Fibroblast of pulmonary artery (primary cell): ENCODE data around the gene ASMTL.
"Not testable (repeated sequence)": the region's sequence is repeated elsewhere in the genome, so short reads cannot be mapped to it uniquely, and the experiment has no call there.

Experiments
- DNase-seq: peaks from one replicate; pipeline ENCODE4 v3.0.0-alpha.2; 2010; ENCODE audit warnings: low read depth
- H3K4me3 ChIP-seq: replicated peaks from 2 replicates; pipeline ENCODE4 v1.5.1; 2011; ENCODE audit warnings: low read depth, mild to moderate bottlenecking, control low read depth, low read length, moderate library complexity
- CTCF ChIP-seq: IDR thresholded peaks from 2 replicates; pipeline ENCODE4 v1.5.1; 2011; ENCODE audit warnings: mild to moderate bottlenecking, control low read depth, low read length, inconsistent platforms; ENCODE audit errors: missing control alignments

Gene ASMTL

DNA sequence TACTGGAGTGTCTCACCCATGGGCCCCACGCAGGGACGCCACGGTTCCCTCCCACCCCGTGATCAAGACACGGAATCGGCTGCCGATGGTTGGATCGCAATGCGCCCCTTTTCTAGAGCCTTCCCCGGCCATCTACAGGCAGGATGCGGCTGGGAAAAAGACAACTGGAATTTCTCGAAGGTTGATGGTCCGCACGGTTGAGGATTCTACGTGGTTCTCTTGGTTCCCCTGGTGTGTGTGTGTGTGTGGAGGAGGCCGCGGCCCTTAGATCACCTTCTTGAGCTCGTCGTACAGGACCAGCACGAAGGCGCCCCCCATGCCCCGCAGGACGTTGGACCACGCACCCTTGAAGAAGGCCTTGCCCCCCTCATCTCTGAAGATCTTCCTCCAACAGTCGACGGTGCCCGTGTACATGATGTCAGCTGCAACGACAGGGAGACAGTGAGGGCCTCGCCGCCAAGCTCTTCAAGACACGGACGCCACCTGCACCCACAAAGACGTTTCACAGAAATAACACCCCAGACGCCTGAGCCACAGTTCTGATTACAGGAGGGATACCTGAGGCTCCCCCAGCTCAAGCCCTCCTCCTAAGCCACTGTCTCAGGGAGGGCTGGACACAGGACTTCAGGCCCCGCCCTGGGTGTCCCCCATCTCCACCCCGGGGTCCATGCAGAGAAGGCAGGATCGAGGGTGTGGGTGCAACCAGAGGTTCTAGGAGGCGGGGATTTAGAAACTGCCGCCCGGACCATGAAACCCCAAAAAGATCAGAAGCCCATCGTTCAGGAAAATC is 66.2 kb downstream of the ASMTL start:
- H3K4me3 ChIP-seq, result no peak overlapping the region
- DNase-seq, result no peak
- TF ChIP-seq CTCF, result no peak

GRCh38 chrX:1385253-1386223 is 67.2 kb downstream of the ASMTL start:
- no peak for TF ChIP-seq CTCF
- no peak overlapping the region for H3K4me3 ChIP-seq
- DNase-seq, result no peak

- no peak for TF ChIP-seq CTCF
- DNase-seq, result no peak
- H3K4me3 ChIP-seq, result no peak overlapping the region
Observed at GRCh38 chrX:1384658-1385252, 68.0 kb downstream of the ASMTL start.

- no peak for TF ChIP-seq CTCF
- no peak for DNase-seq
- H3K4me3 ChIP-seq, result no peak overlapping the region
Observed at GRCh38 chrX:1380672-1381233, 72.0 kb downstream of the ASMTL start.

DNA sequence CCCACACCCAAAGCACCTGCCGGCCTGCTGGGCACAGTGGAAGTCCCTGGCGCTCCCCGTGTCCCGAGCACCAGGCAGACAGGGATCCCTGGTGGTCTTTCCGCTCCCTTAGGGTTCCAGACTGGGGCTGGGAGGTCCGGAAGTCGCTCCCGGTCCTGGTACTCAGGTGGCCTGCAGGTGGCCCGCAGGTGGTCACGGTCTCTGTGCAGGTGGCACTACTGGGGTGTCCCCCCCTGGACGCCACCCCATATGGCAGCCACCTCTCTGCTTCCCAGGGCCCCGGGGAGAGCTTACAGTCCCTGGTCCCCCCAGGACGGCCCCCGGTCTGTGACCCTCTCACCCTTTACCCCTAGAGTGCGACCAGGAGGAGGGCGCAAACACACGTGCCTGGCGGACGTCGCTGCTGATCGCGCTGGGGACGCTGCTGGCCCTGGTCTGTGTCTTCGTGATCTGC is 74.4 kb downstream of the ASMTL start:
- H3K4me3 ChIP-seq, result no peak overlapping the region
- no peak for TF ChIP-seq CTCF
- no peak for DNase-seq

DNA sequence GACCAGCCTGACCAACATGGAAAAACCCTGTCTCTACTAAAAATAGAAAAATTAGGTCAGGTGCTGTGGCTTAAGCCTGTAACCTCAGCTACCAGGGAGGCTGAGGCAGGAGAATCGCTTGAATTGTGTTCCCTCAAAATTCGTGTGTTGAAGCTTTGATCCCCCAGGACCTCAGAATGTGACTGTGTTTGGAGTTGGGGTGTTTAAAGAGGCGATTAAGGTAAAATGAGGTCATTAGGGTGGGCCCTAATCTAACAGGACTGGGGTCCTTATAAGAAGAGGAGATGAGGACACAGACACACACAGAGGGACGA is 84.4 kb downstream of the ASMTL start:
- no peak for TF ChIP-seq CTCF
- no peak for DNase-seq
- no peak overlapping the region for H3K4me3 ChIP-seq

DNA sequence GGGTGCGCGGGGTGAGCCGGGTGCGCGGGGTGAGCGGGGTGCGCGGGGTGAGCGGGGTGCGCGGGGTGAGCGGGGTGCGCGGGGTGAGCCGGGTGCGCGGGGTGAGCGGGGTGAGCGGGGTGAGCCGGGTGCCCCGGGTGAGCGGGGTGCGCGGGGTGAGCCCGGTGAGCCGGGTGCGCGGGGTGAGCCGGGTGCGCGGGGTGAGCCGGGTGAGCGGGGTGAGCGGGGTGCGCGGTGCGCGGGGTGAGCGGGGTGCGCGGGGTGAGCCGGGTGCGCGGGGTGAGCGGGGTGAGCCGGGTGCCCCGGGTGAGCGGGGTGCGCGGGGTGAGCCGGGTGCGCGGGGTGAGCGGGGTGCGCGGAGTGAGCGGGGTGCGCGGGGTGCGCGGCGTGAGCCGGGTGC is 86.3 kb downstream of the ASMTL start:
- DNase-seq, H3K4me3 ChIP-seq: not testable (repeated sequence)
